Mesodermal cell (in vitro differentiated cells): ENCODE measurements around the gene SP110.

ENCODE experiments used
- H3K27ac ChIP-seq: 2 replicates; pipeline ENCODE4 v1.7.0; 2013; ENCODE audit warnings: mild to moderate bottlenecking, low read depth, low read length, moderate library complexity; ENCODE audit not compliant: severe bottlenecking
- H3K36me3 ChIP-seq: 2 replicates; pipeline ENCODE4 v1.7.1; 2013; ENCODE audit warnings: mild to moderate bottlenecking, low read length, moderate library complexity; ENCODE audit not compliant: control insufficient read depth, insufficient read depth
- H3K4me1 ChIP-seq: one replicate; pipeline ENCODE4 v1.7.1; 2013; ENCODE audit warnings: mild to moderate bottlenecking, low read length; ENCODE audit not compliant: insufficient read depth, control insufficient read depth, poor library complexity, severe bottlenecking
- H3K4me3 ChIP-seq: 2 replicates; pipeline ENCODE4 v1.7.0; 2013; ENCODE audit warnings: low read length, control low read depth, mild to moderate bottlenecking; ENCODE audit not compliant: insufficient read depth, poor library complexity, severe bottlenecking; ENCODE audit errors: extremely low read depth
- H3K9me3 ChIP-seq: 2 replicates; pipeline ENCODE4 v1.7.1; 2013; ENCODE audit warnings: mild to moderate bottlenecking, low read length, moderate library complexity; ENCODE audit not compliant: control insufficient read depth
- WGBS, 2 experiments: methylation state at CpG; one replicate each; pipeline ENCODE4 v1.1.5; 2013; ENCODE audit warnings: missing lambda C conversion rate in 2 of 2; ENCODE audit not compliant: insufficient coverage in 2 of 2; 5-methylcytosine and 5-hydroxymethylcytosine counted together

SP110 gene

DNA sequence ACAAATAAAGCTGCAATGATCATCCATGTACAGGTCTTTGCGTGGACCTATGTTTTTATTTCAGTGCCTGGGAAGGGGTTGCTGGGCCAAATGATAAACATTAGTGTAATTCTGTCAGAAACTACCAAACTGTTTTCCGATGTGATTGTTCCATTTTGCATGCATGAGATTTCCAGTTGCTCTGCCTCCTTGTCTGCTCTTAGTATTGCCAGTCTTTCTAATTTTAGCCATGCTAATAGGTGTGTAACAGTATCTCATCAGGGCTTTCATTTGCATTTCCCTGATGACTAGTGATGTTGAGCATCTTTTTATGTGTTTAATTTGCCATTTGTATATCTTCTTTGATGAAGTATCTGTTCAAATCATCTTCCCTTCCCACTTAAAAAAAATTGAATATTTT, 67.5 kb downstream of the SP110 start:
- H3K4me1 ChIP-seq: no peaks in the 10 kb centered on the region
- no peaks in the 10 kb centered on the region for H3K36me3 ChIP-seq
- H3K9me3 ChIP-seq: peaks cover 8% of the 10 kb centered on the region
- WGBS, 2 experiments: 79 to 100% methylated on average over 1 to 2 of the region's 2 CpGs
- H3K27ac ChIP-seq: no peak overlapping the region
- H3K4me3 ChIP-seq: no peak overlapping the region

DNA sequence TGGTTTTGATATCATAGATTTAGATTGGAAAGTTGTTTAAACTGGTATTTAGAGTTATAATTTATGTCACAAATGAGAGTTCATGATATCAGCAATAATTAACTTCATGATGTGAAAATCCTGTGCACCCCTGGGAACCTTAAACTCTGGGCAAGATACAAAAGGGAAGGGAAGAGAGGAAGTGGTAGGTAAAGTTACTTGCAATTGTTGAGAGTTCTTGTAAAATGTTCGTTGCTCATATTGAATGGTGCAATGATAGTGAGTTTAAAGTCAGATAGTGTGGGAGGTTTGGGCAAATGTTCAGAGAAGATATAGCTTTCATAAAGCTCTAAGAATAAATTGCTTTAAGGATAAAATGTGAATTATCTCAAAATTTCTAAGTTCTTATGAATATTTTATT, 75.4 kb downstream of the SP110 start:
- Histone ChIP-seq H3K27ac (no peak overlapping the region), H3K9me3 (peaks cover 5% of the 10 kb centered on the region), H3K4me1 (no peaks in the 10 kb centered on the region), H3K36me3 (no peaks in the 10 kb centered on the region), H3K4me3 (no peak overlapping the region)
- WGBS, 2 experiments: 100% methylated on average over 1 of the region's 1 CpG; no CpG with 5 or more reads in 1 of the 2 experiments

DNA sequence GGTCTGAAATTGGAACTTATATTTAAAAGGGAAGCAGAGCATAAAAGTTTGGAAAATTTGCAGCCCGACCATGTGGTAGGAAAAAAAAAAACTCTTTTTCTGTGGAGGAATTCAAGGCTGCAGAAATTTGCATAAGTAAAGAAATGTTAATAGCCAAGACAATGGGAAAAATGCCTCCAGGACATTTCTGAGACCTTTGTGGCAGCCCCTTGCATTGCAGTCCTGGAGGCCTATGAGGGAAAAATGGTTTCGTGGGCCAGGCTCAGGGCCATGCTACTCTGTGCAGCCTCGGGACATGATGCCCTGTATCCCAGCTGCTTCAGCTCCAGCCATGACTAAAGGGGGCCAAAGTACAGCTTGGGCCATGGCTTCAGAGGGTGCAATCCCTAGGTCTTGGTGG, 79.1 kb downstream of the SP110 start:
- Histone ChIP-seq H3K9me3 (peaks cover 5% of the 10 kb centered on the region), H3K27ac (no peak overlapping the region), H3K4me3 (no peak overlapping the region), H3K36me3 (no peaks in the 10 kb centered on the region), H3K4me1 (no peaks in the 10 kb centered on the region)
- WGBS, 2 experiments: 83 to 95% methylated on average over 2 to 3 of the region's 3 CpGs

DNA sequence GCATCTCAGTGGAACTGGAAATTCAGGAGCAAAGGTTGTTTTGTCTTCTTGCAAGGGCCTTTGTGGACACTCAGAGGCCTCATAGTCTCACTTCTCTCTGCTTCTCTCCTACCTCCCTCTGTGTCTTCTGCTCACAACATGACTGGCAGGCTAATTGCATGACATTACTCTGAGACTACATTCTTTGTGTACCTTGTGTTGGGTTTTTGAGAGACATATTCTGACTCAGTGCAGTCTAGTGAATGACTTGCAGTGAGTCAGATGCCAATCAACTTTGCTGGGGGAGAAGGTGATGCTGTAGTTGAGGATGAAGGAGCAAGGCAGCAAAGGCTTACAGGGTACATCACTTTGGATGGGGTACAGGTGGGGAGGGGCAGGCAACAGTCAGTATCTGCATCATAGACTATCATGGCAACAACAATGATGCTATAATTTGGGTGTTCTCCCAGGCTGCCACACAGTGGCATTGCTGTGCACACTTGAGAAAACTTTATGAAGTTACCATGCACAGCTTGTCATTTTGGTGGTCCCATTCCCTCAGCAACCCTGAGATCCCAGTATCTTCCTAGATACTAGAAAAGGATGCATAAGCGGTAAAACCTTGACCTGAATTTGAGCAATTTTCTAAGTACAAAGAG, 81.8 kb downstream of the SP110 start:
- Histone ChIP-seq H3K4me3 (no peak overlapping the region), H3K4me1 (no peaks in the 10 kb centered on the region), H3K36me3 (no peaks in the 10 kb centered on the region), H3K27ac (no peak overlapping the region), H3K9me3 (peaks cover 5% of the 10 kb centered on the region)
- no CpG with 5 or more reads among the region's 1 CpG for WGBS, 2 experiments

DNA sequence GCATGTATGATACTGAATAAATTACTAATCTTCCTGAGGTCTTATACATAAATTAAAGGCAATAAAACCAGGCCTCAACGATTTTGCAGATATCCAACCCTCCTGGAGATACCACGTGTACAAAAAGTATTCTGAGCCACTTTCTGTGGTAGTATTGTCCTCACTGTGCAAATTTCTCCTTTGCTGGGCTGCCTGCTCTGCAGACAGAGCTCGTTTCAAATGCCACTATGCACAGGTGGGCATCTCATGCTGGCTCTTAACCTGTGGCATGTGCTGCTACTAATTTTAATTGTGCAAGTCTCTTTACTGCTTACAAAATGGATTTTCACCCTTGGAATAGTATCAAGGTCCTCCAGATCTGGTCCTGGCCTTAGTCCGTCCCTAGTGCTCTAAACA, 84.7 kb downstream of the SP110 start:
- 60 to 69% methylated on average over 4 of the region's 4 CpGs for WGBS, 2 experiments
- Histone ChIP-seq H3K36me3 (no peaks in the 10 kb centered on the region), H3K4me1 (peaks cover 5% of the 10 kb centered on the region), H3K9me3 (no peaks in the 10 kb centered on the region), H3K27ac (no peak overlapping the region), H3K4me3 (no peak overlapping the region)

DNA sequence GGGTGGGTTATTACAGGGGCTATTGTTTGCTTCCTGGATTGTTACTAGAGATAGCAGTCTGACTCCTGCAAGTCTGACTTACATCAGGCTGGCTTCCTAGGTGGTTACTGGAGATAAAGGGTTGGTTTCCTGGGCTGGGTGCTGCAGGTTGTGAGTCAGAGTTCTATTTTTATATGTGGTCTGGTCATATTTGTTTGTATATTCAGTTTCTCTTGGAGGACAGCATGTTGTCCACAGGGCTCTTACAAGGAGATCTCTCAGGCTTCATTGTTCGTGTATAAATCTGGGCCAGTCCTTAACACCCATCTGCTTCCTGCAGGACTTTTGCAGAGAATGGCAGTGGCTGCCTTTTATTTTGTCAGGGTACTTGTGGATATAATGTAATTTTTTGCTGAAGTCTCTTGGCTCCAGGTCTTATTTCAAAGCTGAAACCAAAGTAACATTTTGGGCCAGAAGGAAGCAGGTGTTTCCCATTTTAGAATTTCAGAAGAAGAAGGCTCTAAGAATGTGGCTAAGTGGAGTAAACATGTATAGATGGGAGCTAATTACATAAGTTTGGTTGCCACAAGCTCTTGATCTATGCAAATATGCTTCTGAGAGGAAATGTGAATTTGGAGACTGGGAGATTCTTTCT, 85.2 kb downstream of the SP110 start:
- no peaks in the 10 kb centered on the region for H3K36me3 ChIP-seq
- no peak overlapping the region for H3K27ac ChIP-seq
- H3K4me3 ChIP-seq: no peak overlapping the region
- H3K9me3 ChIP-seq: no peaks in the 10 kb centered on the region
- 86 to 90% methylated on average over 1 of the region's 1 CpG for WGBS, 2 experiments
- H3K4me1 ChIP-seq: peaks cover 5% of the 10 kb centered on the region

DNA sequence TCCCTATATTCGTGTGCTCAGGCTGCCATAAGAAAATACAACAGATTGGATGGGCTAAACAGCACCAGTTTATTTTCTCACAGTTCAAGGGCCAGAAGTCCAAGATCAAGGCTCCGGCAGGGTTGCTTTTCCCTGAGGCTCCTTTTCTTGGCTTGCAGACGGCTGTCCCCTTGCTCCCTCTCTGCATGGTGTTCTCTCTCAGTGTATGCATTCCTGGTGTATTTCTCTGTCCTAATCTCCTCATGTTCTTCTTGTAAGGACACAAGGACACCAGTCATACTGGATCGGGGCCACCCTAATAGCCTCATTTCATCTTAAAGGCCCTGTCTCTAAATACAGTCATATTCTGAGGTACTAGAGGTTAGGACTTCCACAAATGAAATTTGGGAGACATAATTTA, 88.4 kb downstream of the SP110 start:
- WGBS, 2 experiments: 86 to 94% methylated on average over 3 to 4 of the region's 4 CpGs
- H3K9me3 ChIP-seq: no peaks in the 10 kb centered on the region
- no peaks in the 10 kb centered on the region for H3K36me3 ChIP-seq
- peaks cover 5% of the 10 kb centered on the region for H3K4me1 ChIP-seq
- H3K4me3 ChIP-seq: no peak overlapping the region
- no peak overlapping the region for H3K27ac ChIP-seq

DNA sequence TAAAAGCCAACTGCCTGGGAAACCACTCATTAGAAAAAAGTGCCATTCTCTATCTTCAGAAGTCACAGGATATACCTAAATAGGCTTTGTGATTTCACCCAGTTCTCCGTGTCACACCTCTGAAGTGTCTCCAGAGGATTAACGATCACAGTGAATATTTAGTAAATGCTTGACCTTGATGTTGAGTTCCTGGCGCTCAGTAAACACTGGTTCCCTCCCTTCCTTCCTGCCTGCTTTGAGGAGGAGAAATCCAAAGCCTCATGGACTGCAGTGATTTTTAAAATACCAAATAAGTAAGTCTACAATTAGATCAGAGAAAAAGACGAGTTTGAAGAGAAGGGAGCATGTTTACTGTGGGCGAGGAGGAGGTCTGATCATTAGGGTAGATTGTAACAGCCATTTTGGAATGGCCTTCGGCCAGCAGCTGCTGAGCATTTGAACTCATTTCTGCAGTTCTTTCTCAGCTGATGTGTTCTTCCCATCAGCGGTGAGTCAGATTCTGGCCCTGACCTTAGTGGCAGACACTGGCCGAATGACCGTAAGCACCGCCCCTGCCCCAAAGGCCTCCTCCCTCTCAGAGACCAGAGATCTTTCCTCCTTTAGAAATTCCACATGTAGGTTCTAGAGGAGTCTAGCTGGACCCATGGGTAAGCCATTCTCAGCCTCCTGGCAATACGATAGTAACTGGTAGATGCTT, 89.0 kb downstream of the SP110 start:
- no peak overlapping the region for H3K27ac ChIP-seq
- H3K4me3 ChIP-seq: no peak overlapping the region
- H3K36me3 ChIP-seq: no peaks in the 10 kb centered on the region
- H3K9me3 ChIP-seq: no peaks in the 10 kb centered on the region
- peaks cover 5% of the 10 kb centered on the region for H3K4me1 ChIP-seq
- WGBS, 2 experiments: 89 to 92% methylated on average over 3 to 6 of the region's 11 CpGs

DNA sequence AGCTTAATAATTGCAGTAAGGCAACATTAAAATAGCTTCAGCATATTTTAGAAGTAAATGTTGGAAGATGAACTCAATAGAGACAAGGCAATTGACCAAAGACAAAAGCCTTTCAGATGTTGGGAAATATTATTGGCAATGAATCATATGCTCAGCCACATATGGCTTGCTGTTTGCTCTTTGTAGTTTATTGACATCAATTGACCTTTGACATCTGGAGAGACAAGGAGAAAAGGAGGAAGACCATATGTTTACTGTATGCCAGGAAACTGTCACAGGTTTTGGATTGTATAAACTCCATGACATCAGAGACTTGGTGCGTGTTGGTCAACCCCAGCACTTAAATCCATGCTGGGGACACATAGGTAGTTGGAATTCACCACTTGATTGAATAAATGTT, 90.4 kb downstream of the SP110 start:
- WGBS, 2 experiments: 75 to 100% methylated on average over 1 of the region's 1 CpG

DNA sequence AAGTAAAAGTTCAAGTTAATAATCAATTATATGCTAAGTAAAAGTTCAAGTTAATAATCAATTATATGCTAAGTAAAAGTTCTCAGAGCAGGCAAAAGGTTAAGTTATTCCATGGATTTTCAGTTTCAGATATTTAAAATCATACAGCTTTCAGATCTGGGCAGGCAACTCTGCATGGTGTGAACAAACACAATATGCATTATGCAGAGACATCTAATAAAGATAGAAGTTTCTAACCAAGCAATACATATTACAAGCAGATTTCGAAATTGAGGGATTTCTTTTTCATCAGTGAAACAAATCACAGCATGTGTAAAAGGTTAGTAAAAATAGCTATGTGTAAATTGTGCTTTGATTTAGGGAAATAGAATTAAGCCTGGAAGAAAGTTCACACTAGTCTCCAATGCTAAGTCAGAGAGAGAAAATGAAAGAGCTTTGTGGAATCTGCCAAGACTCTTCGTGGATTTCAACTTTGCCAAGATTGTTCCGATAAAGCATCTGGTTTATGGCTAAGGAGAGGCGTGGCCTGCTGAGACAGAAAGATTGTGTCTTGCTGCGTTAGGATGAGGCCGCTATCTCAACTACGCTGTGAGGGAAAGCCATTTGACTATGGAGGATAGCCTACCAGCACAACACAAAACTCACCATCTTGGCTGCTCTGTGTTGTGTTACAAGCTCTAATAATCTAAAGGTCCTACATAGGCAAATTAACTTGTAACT, 91.0 kb downstream of the SP110 start:
- H3K36me3 ChIP-seq: no peaks in the 10 kb centered on the region
- no peaks in the 10 kb centered on the region for H3K9me3 ChIP-seq
- no peak overlapping the region for H3K27ac ChIP-seq
- WGBS, 2 experiments: 88 to 100% methylated on average over 2 to 6 of the region's 7 CpGs
- no peak overlapping the region for H3K4me3 ChIP-seq
- H3K4me1 ChIP-seq: peaks cover 5% of the 10 kb centered on the region

More for the DNA sequence above, 90.4 kb downstream of the SP110 start:
- Histone ChIP-seq H3K9me3 (no peaks in the 10 kb centered on the region), H3K4me1 (peaks cover 5% of the 10 kb centered on the region), H3K27ac (no peak overlapping the region), H3K4me3 (no peak overlapping the region), H3K36me3 (no peaks in the 10 kb centered on the region)
